ENCODE data around the gene SPDYE5. TPM values are rescaled to one million over a fixed set of nuclear protein-coding genes. Genes with fewer than 3 reads are reported as not detected.

SPDYE5 gene
- total and polyA plus RNA-seq, 2 experiments from 2014 or later, result 1.4 TPM; not detected in 1

GRCh38 chr7:75531359-75531821 is 39.3 kb downstream of the SPDYE5 start:
- no peaks in the 10 kb centered on the region for H3K27me3 ChIP-seq

GRCh38 chr7:75532639-75533038 is 40.5 kb downstream of the SPDYE5 start:
- TF ChIP-seq CTCF (IDR thresholded peaks at IDR 0.05; ENCODE audit: poor library complexity) (no peak), EZH2phosphoT487 (IDR thresholded peaks at IDR 0.05; ENCODE audit: low read depth, severe bottlenecking, unreplicated experiment) (no peak), EZH2 (IDR thresholded peaks at IDR 0.05; ENCODE audit: borderline replicate concordance) (no peak)
- WGBS (ENCODE audit: low lambda C conversion rate, missing lambda C conversion rate), result 95% methylated on average over 4 of the region's 4 CpGs
- H4K20me1 ChIP-seq (ENCODE audit: insufficient read depth, poor library complexity, severe bottlenecking), result no peaks in the 10 kb centered on the region
- H3K4me3 ChIP-seq, result no peak overlapping the region
- no peaks in the 10 kb centered on the region for H3K9me2 ChIP-seq (replicated peaks; ENCODE audit: insufficient read depth)
- no peaks in the 10 kb centered on the region for H3K36me3 ChIP-seq (replicated peaks; ENCODE audit: insufficient read depth, low read depth)
- DNase-seq (ENCODE audit: low spot score), result no peak
- H2AFZ ChIP-seq, result no peak overlapping the region
- H3K27me3 ChIP-seq, result no peaks in the 10 kb centered on the region
- no peak overlapping the region for H3K27ac ChIP-seq
- H3K4me1 ChIP-seq (ENCODE audit: insufficient read depth), result peaks cover 4% of the 10 kb centered on the region
- no peak overlapping the region for H3K4me2 ChIP-seq
- no peaks in the 10 kb centered on the region for H3K79me2 ChIP-seq
- no peaks in the 10 kb centered on the region for H3K9me3 ChIP-seq (ENCODE audit: low read depth)

More at GRCh38 chr7:75531359-75531821, 39.3 kb downstream of the SPDYE5 start:
- 21% methylated on average over 6 of the region's 6 CpGs for WGBS (ENCODE audit: low lambda C conversion rate, missing lambda C conversion rate)
- TF ChIP-seq EZH2 (IDR thresholded peaks at IDR 0.05; ENCODE audit: borderline replicate concordance) (no peak), EZH2phosphoT487 (IDR thresholded peaks at IDR 0.05; ENCODE audit: low read depth, severe bottlenecking, unreplicated experiment) (no peak), CTCF (IDR thresholded peaks at IDR 0.05; ENCODE audit: poor library complexity) (no peak)
- no peak overlapping the region for H2AFZ ChIP-seq
- DNase-seq (ENCODE audit: low spot score), result peak; percentile 43
- no peaks in the 10 kb centered on the region for H3K36me3 ChIP-seq (replicated peaks; ENCODE audit: insufficient read depth, low read depth)
- H3K79me2 ChIP-seq, result peaks cover 11% of the 10 kb centered on the region
- H3K4me2 ChIP-seq, result no peak overlapping the region
- no peak overlapping the region for H3K4me3 ChIP-seq
- no peaks in the 10 kb centered on the region for H3K9me3 ChIP-seq (ENCODE audit: low read depth)
- H3K4me1 ChIP-seq (ENCODE audit: insufficient read depth), result peaks cover 7% of the 10 kb centered on the region
- H3K9me2 ChIP-seq (replicated peaks; ENCODE audit: insufficient read depth), result no peaks in the 10 kb centered on the region
- peaks cover 7% of the 10 kb centered on the region for H4K20me1 ChIP-seq (ENCODE audit: insufficient read depth, poor library complexity, severe bottlenecking)
- H3K27ac ChIP-seq, result no peak overlapping the region

- Histone ChIP-seq H3K9me2 (replicated peaks; ENCODE audit: insufficient read depth) (no peaks in the 10 kb centered on the region), H3K27ac (no peak overlapping the region), H3K79me2 (no peaks in the 10 kb centered on the region), H3K4me2 (no peak overlapping the region), H3K4me3 (no peak overlapping the region), H4K20me1 (ENCODE audit: insufficient read depth, poor library complexity, severe bottlenecking) (no peaks in the 10 kb centered on the region), H3K9me3 (ENCODE audit: low read depth) (no peaks in the 10 kb centered on the region), H3K27me3 (no peaks in the 10 kb centered on the region), H3K36me3 (replicated peaks; ENCODE audit: insufficient read depth, low read depth) (no peaks in the 10 kb centered on the region), H3K4me1 (ENCODE audit: insufficient read depth) (no peaks in the 10 kb centered on the region), H2AFZ (no peak overlapping the region)
- TF ChIP-seq EZH2phosphoT487 (IDR thresholded peaks at IDR 0.05; ENCODE audit: low read depth, severe bottlenecking, unreplicated experiment) (no peak), CTCF (IDR thresholded peaks at IDR 0.05; ENCODE audit: poor library complexity) (no peak), EZH2 (IDR thresholded peaks at IDR 0.05; ENCODE audit: borderline replicate concordance) (no peak)
- 98% methylated on average over 6 of the region's 6 CpGs for WGBS (ENCODE audit: low lambda C conversion rate, missing lambda C conversion rate)
- DNase-seq (ENCODE audit: low spot score), result no peak
Observed at GRCh38 chr7:75533926-75534325, 41.8 kb downstream of the SPDYE5 start.
